K562 (cell line): ENCODE data around the gene PNPLA8. TPM values are rescaled to one million over a fixed set of nuclear protein-coding genes. Genes with fewer than 3 reads are reported as not detected.

Experiments used
- CXXC5 ChIP-seq: fragments of 250-450 bp; sonication (Bioruptor Pico); IDR thresholded peaks from 2 replicates; pipeline ENCODE4 v1.8.0; 2022; ENCODE audit warnings: inconsistent platforms, mild to moderate bottlenecking, moderate library complexity
- DNMT1 ChIP-seq: fragments of 450-650 bp; IDR thresholded peaks from 2 replicates; pipeline ENCODE4 v1.6.1; 2016; ENCODE audit warnings: antibody characterized with exemption, mild to moderate bottlenecking
- GABPA ChIP-seq: fragments of 200-800 bp; sonication (Bioruptor generic); conservative IDR thresholded peaks from 2 replicates; pipeline ENCODE4 v1.6.1; 2016; ENCODE audit warnings: low read depth, missing genetic modification characterization, missing compliant biosample characterization
- LCOR ChIP-seq: sonication (generic); formaldehyde crosslinking; IDR thresholded peaks from 2 replicates; pipeline ENCODE4 v1.8.0; 2022; ENCODE audit warnings: mild to moderate bottlenecking, missing genetic modification reagents
- MCM5 ChIP-seq: fragments of 450-650 bp; IDR thresholded peaks from 2 replicates; pipeline ENCODE4 v1.6.1; 2016; ENCODE audit warnings: low read depth
- NCOR1 ChIP-seq: fragments of 450-650 bp; IDR thresholded peaks from 2 replicates; pipeline ENCODE4 v1.6.1; 2016; ENCODE audit warnings: mild to moderate bottlenecking, moderate library complexity
- NFE2 ChIP-seq: IDR thresholded peaks from 2 replicates; pipeline ENCODE4 v1.6.1; 2014; ENCODE audit warnings: antibody characterized with exemption, low read depth
- NFYB ChIP-seq: IDR thresholded peaks from 2 replicates; pipeline ENCODE4 v1.6.1; 2011; ENCODE audit warnings: mild to moderate bottlenecking, moderate library complexity; ENCODE audit not compliant: insufficient read length; ENCODE audit errors: extremely low read depth
- RBM22 ChIP-seq: fragments of 200-400 bp; formaldehyde crosslinking; IDR thresholded peaks from 2 replicates; pipeline ENCODE4 v1.6.1; 2018; ENCODE audit warnings: low read length, low read depth; ENCODE audit not compliant: poor library complexity, severe bottlenecking
- SPI1 ChIP-seq: IDR thresholded peaks from 2 replicates; pipeline ENCODE4 v1.6.1; 2011; ENCODE audit warnings: low read depth, low read length, control low read depth, borderline replicate concordance
- XRCC4 ChIP-seq: IDR thresholded peaks from one replicate; pipeline ENCODE4 v1.6.1; 2011; ENCODE audit not compliant: insufficient read depth, insufficient read length; ENCODE audit errors: extremely low read depth
- ZKSCAN1 ChIP-seq: fragments of 150-350 bp; IDR thresholded peaks from 2 replicates; pipeline ENCODE4 v1.6.1; 2016; ENCODE audit warnings: low read depth, low read length
- ZNF699 ChIP-seq: fragments of 250-450 bp; sonication (Bioruptor Pico); IDR thresholded peaks from 2 replicates; pipeline ENCODE4 v1.8.0; 2021; ENCODE audit warnings: mild to moderate bottlenecking, moderate library complexity; ENCODE audit not compliant: insufficient replicate concordance
- polyA plus RNA-seq, 8 experiments: library from polyadenylated mRNA; depleted of rRNA in 4 of 8; stranded (reverse) in 5 of 8; unstranded in 3 of 8; fragments of >200 nt; fragmentation: Nextera tagmentation in 2 of 8; fragmentation: Illumina TruSeq in 1 of 8; extraction: Ambion mirVana in 2 of 8; extraction: Trizol in 1 of 8; gene quantifications; 2 replicates each; pipeline versions ENCODE4 v1.2.1 to v1.2.3, GENCODE V29; 2011 to 2014; ENCODE audit warnings: inconsistent platforms in 1 of 8, missing spikeins in 1 of 8
- total RNA-seq, 7 experiments: library from RNA; depleted of rRNA in 6 of 7; stranded (reverse); fragments of >200 nt in 6 of 7; fragmentation: Illumina TruSeq in 2 of 7; extraction: Trizol in 2 of 7; gene quantifications; 2 replicates each; pipeline versions ENCODE4 v1.2.1 to v1.2.3, GENCODE V29; 2011 to 2021; ENCODE audit warnings: low replicate concordance in 1 of 7
- TF ChIP-seq, protein P1 (sequence below): sonication (generic); formaldehyde crosslinking; IDR thresholded peaks from 2 replicates; pipeline ENCODE4 v1.8.1; 2023; ENCODE audit warnings: mild to moderate bottlenecking, missing genetic modification reagents, moderate library complexity
- TF ChIP-seq, protein P2 (sequence below): fragments of 250-450 bp; sonication (Bioruptor Pico); IDR thresholded peaks from 2 replicates; pipeline ENCODE4 v1.9.0; 2021; ENCODE audit warnings: mild to moderate bottlenecking
- TF ChIP-seq, protein P3 (sequence below): fragments of 250-450 bp; sonication (Bioruptor Pico); IDR thresholded peaks from 2 replicates; pipeline ENCODE4 v1.4.0; 2020; ENCODE audit warnings: mild to moderate bottlenecking, moderate library complexity, borderline replicate concordance
- TF ChIP-seq, protein P4 (sequence below): fragments of 250-450 bp; sonication (Bioruptor Pico); IDR thresholded peaks from 2 replicates; pipeline ENCODE4 v1.4.0; 2020; ENCODE audit warnings: borderline replicate concordance

PNPLA8 gene
- total and polyA plus RNA-seq, 9 of the 15 experiments (the other 6 are each of a cell fraction or from before 2014, with no cell fraction given) = 12.8 to 27.6 (median 16.3) TPM

DNA sequence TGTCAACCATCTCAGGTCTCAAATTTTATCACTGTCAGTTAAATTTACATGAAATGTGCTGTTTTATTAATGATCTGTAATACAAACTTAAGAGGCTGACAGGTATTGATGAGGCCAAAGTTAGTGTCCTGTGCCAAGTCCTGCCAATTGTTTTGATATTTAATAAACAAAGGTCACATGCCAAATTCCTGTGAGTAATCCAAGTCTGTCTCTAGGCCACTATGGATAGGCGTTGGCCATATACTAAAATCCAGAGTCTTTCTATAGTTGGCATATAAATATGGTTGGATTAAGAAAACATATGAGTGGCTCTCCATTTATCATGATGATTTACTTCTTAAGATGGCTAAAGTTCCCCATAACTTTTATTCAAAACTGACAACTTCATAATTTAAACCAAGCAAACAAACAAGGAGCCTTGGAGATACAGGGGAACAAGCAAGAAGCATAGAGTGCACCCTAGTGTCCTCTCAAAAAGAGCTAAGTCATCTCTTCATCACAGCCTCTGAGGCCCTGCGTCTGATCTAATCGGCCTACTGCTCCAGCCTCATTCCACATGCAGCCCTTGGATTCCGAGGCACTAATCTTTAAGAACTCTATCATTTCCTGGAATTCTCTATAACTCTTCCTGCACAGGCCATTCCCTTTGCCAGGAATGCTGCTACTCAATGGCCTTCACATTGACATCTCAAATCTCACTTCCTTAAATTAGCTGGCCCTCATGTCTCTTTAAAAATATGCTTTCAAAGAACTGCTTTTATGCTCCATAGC lies 37.0 kb downstream of the PNPLA8 start (continued):
- TF ChIP-seq, protein P1, sequence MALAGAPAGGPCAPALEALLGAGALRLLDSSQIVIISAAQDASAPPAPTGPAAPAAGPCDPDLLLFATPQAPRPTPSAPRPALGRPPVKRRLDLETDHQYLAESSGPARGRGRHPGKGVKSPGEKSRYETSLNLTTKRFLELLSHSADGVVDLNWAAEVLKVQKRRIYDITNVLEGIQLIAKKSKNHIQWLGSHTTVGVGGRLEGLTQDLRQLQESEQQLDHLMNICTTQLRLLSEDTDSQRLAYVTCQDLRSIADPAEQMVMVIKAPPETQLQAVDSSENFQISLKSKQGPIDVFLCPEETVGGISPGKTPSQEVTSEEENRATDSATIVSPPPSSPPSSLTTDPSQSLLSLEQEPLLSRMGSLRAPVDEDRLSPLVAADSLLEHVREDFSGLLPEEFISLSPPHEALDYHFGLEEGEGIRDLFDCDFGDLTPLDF (CRISPR knock-in tag) = no peak
- TF ChIP-seq NFE2 (peak; percentile 99), SPI1 (peak; percentile 69; the same call in 1 of the 2 replicates), DNMT1 (no peak), MCM5 (no peak), XRCC4 (no peak), RBM22 (no peak), CXXC5 (CRISPR knock-in tag) (peak; percentile 67), LCOR (CRISPR knock-in tag) (no peak), GABPA (tag) (no peak), NCOR1 (no peak), ZNF699 (CRISPR knock-in tag) (no peak), NFYB (no peak), ZKSCAN1 (no peak)
- TF ChIP-seq, protein P2, sequence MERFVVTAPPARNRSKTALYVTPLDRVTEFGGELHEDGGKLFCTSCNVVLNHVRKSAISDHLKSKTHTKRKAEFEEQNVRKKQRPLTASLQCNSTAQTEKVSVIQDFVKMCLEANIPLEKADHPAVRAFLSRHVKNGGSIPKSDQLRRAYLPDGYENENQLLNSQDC (CRISPR knock-in tag) = no peak
- TF ChIP-seq, protein P3, sequence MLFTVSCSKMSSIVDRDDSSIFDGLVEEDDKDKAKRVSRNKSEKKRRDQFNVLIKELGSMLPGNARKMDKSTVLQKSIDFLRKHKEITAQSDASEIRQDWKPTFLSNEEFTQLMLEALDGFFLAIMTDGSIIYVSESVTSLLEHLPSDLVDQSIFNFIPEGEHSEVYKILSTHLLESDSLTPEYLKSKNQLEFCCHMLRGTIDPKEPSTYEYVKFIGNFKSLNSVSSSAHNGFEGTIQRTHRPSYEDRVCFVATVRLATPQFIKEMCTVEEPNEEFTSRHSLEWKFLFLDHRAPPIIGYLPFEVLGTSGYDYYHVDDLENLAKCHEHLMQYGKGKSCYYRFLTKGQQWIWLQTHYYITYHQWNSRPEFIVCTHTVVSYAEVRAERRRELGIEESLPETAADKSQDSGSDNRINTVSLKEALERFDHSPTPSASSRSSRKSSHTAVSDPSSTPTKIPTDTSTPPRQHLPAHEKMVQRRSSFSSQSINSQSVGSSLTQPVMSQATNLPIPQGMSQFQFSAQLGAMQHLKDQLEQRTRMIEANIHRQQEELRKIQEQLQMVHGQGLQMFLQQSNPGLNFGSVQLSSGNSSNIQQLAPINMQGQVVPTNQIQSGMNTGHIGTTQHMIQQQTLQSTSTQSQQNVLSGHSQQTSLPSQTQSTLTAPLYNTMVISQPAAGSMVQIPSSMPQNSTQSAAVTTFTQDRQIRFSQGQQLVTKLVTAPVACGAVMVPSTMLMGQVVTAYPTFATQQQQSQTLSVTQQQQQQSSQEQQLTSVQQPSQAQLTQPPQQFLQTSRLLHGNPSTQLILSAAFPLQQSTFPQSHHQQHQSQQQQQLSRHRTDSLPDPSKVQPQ (CRISPR knock-in tag) = no peak
- TF ChIP-seq, protein P4, sequence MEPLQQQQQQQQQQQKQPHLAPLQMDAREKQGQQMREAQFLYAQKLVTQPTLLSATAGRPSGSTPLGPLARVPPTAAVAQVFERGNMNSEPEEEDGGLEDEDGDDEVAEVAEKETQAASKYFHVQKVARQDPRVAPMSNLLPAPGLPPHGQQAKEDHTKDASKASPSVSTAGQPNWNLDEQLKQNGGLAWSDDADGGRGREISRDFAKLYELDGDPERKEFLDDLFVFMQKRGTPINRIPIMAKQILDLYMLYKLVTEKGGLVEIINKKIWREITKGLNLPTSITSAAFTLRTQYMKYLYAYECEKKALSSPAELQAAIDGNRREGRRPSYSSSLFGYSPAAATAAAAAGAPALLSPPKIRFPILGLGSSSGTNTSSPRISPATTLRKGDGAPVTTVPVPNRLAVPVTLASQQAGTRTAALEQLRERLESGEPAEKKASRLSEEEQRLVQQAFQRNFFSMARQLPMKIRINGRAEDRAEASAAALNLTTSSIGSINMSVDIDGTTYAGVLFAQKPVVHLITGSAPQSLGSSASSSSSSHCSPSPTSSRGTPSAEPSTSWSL (CRISPR knock-in tag) = no peak
- TF ChIP-seq, all 486 proteins: peak for 47
